Fibroblast of skin of right biceps (primary cell): ENCODE measurements around the gene DCTN2.
"Not testable (repeated sequence)": the region's sequence is repeated elsewhere in the genome, so short reads cannot be mapped to it uniquely, and the experiment has no call there.

ENCODE experiments used
- DNase-seq: peaks from one replicate; pipeline ENCODE4 v3.0.0-alpha.2; 2013

Gene DCTN2

DNA sequence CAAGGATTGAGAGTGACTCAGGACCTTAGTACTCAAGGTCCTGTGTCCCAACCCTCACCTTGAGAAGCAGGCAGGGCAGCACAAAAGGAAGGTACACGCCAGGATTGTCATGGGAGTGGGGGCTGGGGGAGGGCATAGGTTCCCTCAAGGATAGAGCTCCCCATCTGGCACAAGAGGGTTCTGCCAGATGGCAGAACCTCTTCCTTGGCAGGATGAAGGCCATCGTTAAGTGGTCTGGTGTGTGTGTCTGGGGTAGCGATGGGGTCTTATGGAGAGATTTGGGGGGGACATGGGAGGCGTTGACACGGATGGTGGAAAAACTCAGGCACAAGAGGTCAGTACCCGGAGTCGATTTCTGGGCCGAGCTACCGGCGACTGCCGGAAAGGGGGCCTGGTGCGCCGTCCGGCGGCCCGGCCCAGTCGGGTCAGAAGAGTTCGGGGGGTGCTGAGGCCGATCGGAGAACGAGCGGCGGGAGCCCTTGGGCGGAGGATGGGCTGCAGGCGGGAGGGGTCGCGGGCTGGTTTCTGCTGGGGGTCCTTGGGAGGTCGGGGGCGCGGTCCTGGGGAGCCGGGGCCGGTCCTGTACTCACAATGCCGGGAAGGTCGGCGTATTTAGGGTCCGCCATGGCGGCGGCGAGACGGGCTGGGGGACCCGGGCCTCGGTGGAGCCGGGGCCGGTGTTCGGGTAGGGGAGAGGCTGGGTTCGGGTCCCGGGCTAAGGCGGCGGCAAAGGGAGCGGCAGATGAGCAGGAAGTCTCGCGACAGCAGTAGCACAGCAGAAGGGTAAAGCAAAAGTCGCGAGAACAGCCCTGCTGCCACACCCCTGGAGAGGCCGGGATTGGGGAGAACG is at the start of gene DCTN2:
DCTN2 (minus strand) TSS at position 755 of the 850 bp plus-strand sequence; CDS start at position 626, 129 bp downstream.
- DNase-seq, result peak; percentile 98

GRCh38 chr12:57593187-57593586 is 46.2 kb upstream of the DCTN2 start:
- DNase-seq, result no peak

- no peak for DNase-seq
Measured at GRCh38 chr12:57592551-57593165, 45.7 kb upstream of the DCTN2 start.

DNA sequence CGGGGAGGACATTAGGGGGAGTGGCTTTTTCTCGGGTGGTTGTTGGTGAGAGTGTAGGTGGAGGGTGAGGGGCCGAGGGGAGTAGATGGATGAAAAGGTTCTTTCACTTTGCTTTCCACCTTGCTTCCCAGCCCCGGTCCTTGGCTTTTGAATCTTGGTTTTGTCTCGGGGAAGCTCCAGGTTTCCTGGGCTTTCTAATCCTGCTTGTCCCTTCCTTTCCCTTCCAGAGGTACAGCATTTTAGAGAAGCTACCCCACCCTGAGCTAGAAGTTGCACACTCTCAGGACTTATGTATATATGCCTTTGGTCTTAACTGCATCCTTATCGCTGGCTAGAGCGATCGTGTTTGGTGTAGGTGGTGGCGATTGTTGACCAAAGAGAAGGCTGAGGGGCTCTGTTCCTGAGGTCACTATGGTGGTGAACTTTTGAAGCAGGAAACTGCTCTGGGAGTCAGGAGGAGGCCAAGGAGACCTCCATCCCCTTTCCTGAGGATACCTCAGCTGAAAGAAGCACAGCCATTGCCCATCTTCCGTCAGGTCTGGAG is 44.9 kb upstream of the DCTN2 start:
- DNase-seq, result no peak

- peak; percentile 51 for DNase-seq
Measured at GRCh38 chr12:57590864-57591781, 44.1 kb upstream of the DCTN2 start, which contains the start of gene PIP4K2C. Gene PIP4K2C, plus strand, starts transcription at chr12:57591192. Its CDS starts 98 bp downstream, at chr12:57591290.

DNA sequence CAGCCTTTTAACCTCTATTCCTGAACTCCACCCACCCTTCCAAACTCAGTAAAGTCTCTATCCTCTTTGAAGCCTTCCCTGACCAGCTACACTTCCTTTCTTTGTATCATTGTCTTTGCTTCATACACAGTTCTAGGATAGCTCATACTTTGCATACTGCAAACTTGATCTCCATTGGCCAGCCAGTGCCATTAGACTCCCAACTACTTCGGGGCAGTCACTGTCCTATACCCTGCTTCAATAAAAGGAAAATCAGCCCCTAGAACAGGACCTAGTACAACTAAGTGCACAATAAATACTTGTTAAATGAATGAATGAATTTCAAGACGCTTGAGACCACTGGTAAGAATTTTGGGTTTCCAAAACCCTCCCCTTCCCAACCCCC is 43.5 kb upstream of the DCTN2 start:
- DNase-seq, result no peak

- DNase-seq, result not testable (repeated sequence)
Measured at GRCh38 chr12:57588951-57589610, 42.1 kb upstream of the DCTN2 start.

- no peak for DNase-seq
Measured at GRCh38 chr12:57586832-57587429, 39.9 kb upstream of the DCTN2 start.

GRCh38 chr12:57586128-57586527 is 39.1 kb upstream of the DCTN2 start:
- DNase-seq, result no peak

DNA sequence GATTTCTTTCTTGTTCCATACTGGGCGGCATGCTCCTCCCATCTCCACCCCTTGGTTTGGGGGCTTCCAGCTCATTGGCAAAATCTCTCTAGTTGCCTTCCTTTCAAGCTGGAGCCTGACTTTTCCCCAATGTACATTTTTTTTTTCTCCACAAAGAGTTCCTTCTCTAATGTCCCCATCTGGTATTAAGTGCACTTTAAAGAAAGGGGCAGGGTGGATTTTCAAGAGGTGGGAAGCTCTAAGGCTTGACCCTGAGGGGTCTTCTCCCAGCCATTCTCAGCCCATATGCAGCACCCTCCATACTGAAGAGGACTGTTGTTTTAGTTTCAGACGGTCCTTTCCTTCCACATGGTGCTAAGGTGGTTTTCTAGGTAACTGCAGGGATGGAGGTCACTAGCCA is 38.2 kb upstream of the DCTN2 start:
- DNase-seq, result no peak

- no peak for DNase-seq
Measured at GRCh38 chr12:57584690-57585089, 37.7 kb upstream of the DCTN2 start.

- DNase-seq, result no peak
Measured at GRCh38 chr12:57584050-57584449, 37.1 kb upstream of the DCTN2 start.

DNA sequence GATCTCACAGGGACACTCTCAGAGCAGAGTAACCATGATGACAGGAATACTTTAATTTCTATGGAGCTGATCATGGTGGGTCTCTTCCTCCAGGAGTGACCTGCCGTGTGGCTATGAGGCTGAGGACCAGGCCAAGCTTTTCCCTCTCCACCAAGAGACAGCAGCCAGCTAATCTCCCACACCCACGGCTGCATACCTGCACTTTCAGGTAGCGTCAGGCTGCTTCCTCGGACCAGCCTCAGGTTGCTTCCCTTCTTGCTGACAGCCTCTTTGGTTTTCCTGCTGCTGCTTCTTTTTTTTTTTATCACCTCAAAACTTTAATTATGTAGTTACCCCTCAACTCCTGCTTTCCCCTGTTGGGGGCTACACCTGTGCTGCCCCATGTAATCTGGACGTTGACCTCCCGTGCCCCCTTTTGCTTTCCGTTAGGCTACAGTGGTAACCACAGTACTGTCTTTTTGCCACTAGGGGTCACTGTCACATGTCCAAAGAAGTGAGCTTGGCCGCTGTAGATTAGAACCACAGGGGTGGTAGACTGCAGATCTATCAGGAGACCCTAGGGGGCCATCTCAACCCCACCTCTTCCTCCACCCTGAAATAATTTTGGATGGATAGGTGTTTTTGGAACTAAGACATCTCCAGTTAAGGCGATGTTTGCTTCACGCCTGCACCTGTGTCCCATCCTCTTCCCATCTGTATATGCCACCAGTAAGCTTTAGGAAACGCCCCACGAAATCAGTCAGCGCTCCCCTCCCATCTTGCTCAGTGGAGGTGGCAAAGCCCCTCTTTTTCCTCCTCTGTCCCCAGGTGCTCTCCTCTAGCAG is 36.2 kb upstream of the DCTN2 start:
- DNase-seq, result peak; percentile 76

- no peak for DNase-seq
Measured at GRCh38 chr12:57582440-57582839, 35.4 kb upstream of the DCTN2 start.

DNA sequence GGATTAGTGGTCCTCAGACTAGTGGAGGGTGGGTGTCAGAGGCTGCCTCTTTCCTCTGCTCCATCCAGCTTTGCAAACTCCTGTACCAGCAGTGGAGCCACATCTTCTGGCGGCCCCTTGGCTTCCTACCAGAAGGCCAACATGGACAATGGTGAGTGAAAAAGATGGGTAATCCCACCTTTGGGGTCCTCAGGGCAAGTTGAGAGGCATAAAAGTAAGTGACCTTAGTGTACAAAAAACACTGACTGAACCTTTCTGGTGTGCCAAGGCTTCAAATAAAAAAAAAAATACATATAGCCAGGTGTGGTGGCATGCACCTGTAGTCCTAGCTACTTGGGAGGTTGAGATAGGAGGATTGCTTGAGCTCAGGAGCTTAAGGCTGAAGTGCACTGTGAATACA is 34.8 kb upstream of the DCTN2 start:
- no peak for DNase-seq

DNA sequence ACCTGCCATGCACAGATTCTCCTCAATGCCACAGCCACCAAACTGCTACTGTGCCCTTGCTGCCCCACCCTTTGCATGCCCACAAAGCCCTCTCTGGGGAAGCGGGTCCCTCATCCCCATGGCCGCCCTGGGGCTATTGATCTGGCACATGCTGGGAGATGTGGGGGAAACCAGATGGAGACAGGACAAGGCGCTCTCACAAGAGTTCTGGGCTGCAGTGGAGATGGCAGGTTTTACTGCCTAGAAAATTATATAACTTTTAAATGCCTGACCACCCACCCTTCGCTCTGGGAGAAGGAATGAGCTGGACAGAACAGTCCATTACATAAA is 33.4 kb upstream of the DCTN2 start:
- no peak for DNase-seq

GRCh38 chr12:57579677-57580465 is 32.9 kb upstream of the DCTN2 start:
- no peak for DNase-seq

DNA sequence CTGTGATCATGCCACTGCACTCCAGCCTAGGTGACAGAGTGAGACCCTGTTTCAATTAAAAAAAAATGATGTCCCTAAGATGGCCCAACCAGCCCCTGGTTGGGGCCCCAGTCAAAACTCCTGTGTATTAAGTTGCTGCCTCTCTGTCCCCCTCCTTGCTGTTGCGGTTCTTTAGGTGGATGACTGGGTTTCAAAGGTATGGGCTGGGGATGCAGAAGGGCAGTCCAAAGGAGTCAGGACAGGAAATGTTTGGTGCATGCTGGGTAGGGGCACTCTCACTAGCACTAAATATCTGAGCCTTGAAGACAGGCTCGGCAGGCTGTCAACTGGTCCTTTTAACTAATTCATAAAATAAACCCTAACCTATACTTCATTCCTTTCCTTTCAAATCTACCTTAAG is 32.0 kb upstream of the DCTN2 start:
- DNase-seq, result peak; percentile 24

GRCh38 chr12:57577981-57578758 is 31.2 kb upstream of the DCTN2 start:
- no peak for DNase-seq
